Osteocyte (in vitro differentiated cells): ENCODE data around the gene AK5. TPM values are rescaled to one million over a fixed set of nuclear protein-coding genes. Genes with fewer than 3 reads are reported as not detected.

ENCODE experiments used
- total RNA-seq: library from RNA; stranded (reverse); gene quantifications from 2 replicates; pipeline ENCODE4 v1.2.1, GENCODE V29; 2021

The AK5 gene
- total RNA-seq, 1 donor from 2014 or later: 38.1 TPM

Other genes with a start within 250 kb of the AK5 start
- 51.5 and 53.8 TPM in 2 replicates for gene PIGK, start 62.6 kb upstream of the AK5 start, total RNA-seq